GM12878 (cell line): Measurements from ENCODE around the gene KIF17. TPM values are rescaled to one million over a fixed set of nuclear protein-coding genes. Genes with fewer than 3 reads are reported as not detected.

Experiments used
- ATAC-seq: fragments of 200-7000 bp; cut with Tn5 transposase; 3 replicates; pipeline ENCODE4 v1.9.1; 2020; ENCODE audit warnings: mild to moderate bottlenecking, moderate library complexity
- BruUV-seq: library from RNA; stranded (reverse); fragments of 400-500 nt; replicated peaks from 2 replicates; lab custom pipeline; 2021; lab: Mats Ljungman, UMichigan
- CTCF ChIA-PET: fragments of 300-600 bp; sonication (Branson Sonifier 250); formaldehyde crosslinking; extraction: SDS; loops from one replicate; lab custom pipeline; 2021; ENCODE audit warnings: inconsistent platforms; lab: Yijun Ruan, JAX
- POLR2A ChIA-PET: fragments of 350-600 bp; formaldehyde crosslinking; extraction: SDS; loops from one replicate; lab custom pipeline; 2021; ENCODE audit warnings: inconsistent platforms; lab: Charles Lee
- RAD21 ChIA-PET: fragments of 300-600 bp; sonication (Branson Sonifier 250); formaldehyde crosslinking; loops from one replicate; lab custom pipeline; 2023; ENCODE audit warnings: antibody characterized with exemption; ENCODE audit not compliant: unreplicated experiment; lab: Charles Lee
- SMC1A ChIA-PET: fragments of 300-600 bp; sonication (Branson Sonifier 250); formaldehyde crosslinking; loops from one replicate; lab custom pipeline; 2023; ENCODE audit not compliant: unreplicated experiment, uncharacterized antibody; lab: Charles Lee
- DNase-seq: peaks from one replicate; pipeline ENCODE4 v3.0.0-alpha.2; 2011; ENCODE audit warnings: low read depth, low spot score
- FAIRE-seq: peaks from 3 replicates; lab custom pipeline; 2011; peaks lifted over from hg19 to GRCh38; lab: Jason Lieb, UNC
- H2AFZ ChIP-seq: 2 replicates; pipeline ENCODE4 v1.6.0; 2011; ENCODE audit warnings: low read depth, low read length, control low read depth; ENCODE audit not compliant: control insufficient read depth
- H3K27ac ChIP-seq: 2 replicates; pipeline ENCODE4 v1.5.1; 2011; ENCODE audit warnings: control low read depth; ENCODE audit not compliant: control insufficient read depth, insufficient read depth
- H3K27me3 ChIP-seq, 2 experiments: replicated peaks in 1 of 2; 2 replicates each; pipeline versions ENCODE4 v1.6.0 to v1.6.1; 2011; ENCODE audit warnings: low read length in 1 of 2; ENCODE audit not compliant: control insufficient read depth in 2 of 2, insufficient read depth in 2 of 2
- H3K36me3 ChIP-seq, 2 experiments: 2 replicates each; pipeline ENCODE4 v1.5.1; 2011; ENCODE audit warnings: low read length in 1 of 2; ENCODE audit not compliant: control insufficient read depth in 2 of 2, insufficient read depth in 2 of 2
- H3K4me1 ChIP-seq: 2 replicates; pipeline ENCODE4 v1.6.1; 2011; ENCODE audit warnings: mild to moderate bottlenecking, low read length, moderate library complexity, mixed read lengths; ENCODE audit not compliant: control insufficient read depth, insufficient read depth
- H3K4me2 ChIP-seq: 2 replicates; pipeline ENCODE4 v1.6.0; 2011; ENCODE audit warnings: control low read depth; ENCODE audit not compliant: control insufficient read depth, insufficient read depth
- H3K4me3 ChIP-seq: fragments of 200-600 bp; sonication (generic); 2 replicates; pipeline ENCODE4 v1.5.1; 2016
- H3K79me2 ChIP-seq: 2 replicates; pipeline ENCODE4 v1.6.0; 2011; ENCODE audit warnings: low read length; ENCODE audit not compliant: control insufficient read depth, insufficient read depth
- H3K9ac ChIP-seq: 2 replicates; pipeline ENCODE4 v1.8.0; 2011; ENCODE audit warnings: low read length, control low read depth, mixed read lengths; ENCODE audit not compliant: control insufficient read depth, insufficient read depth
- H3K9me3 ChIP-seq: replicated peaks from 3 replicates; pipeline ENCODE4 v1.5.1; 2011; ENCODE audit warnings: mild to moderate bottlenecking, low read length; ENCODE audit not compliant: control insufficient read depth, insufficient read depth
- H4K20me1 ChIP-seq: 2 replicates; pipeline ENCODE4 v1.6.0; 2011; ENCODE audit not compliant: control insufficient read depth, insufficient read depth
- BCL3 ChIP-seq: IDR thresholded peaks from 2 replicates; pipeline ENCODE4 v1.6.1; 2011; ENCODE audit warnings: borderline replicate concordance, low read depth, mild to moderate bottlenecking, moderate library complexity, low read length; ENCODE audit not compliant: insufficient read depth, poor library complexity, severe bottlenecking
- BMI1 ChIP-seq: fragments of 450-650 bp; IDR thresholded peaks from 2 replicates; pipeline ENCODE4 v1.6.1; 2016; ENCODE audit warnings: mild to moderate bottlenecking, moderate library complexity, borderline replicate concordance
- ESRRA ChIP-seq: IDR thresholded peaks from 2 replicates; pipeline ENCODE4 v1.6.1; 2012; ENCODE audit warnings: mild to moderate bottlenecking, low read length, improper control_type of control experiment
- FOXM1 ChIP-seq: IDR thresholded peaks from 2 replicates; pipeline ENCODE4 v1.6.1; 2012; ENCODE audit warnings: low read depth, mild to moderate bottlenecking, inconsistent platforms, low read length, moderate library complexity
- JUNB ChIP-seq: IDR thresholded peaks from 2 replicates; pipeline ENCODE4 v1.6.1; 2016; ENCODE audit warnings: antibody characterized with exemption, mild to moderate bottlenecking
- MEF2B ChIP-seq: fragments of 450-650 bp; IDR thresholded peaks from 2 replicates; pipeline ENCODE4 v1.6.1; 2018; ENCODE audit warnings: mild to moderate bottlenecking, moderate library complexity; ENCODE audit not compliant: partially characterized antibody, poor library complexity, severe bottlenecking
- MYB ChIP-seq: fragments of 150-350 bp; IDR thresholded peaks from 2 replicates; pipeline ENCODE4 v1.6.1; 2014; ENCODE audit warnings: mild to moderate bottlenecking, low read depth, low read length, borderline replicate concordance
- NFXL1 ChIP-seq: fragments of 450-650 bp; IDR thresholded peaks from 2 replicates; pipeline ENCODE4 v1.6.1; 2017; ENCODE audit warnings: antibody characterized with exemption, mild to moderate bottlenecking, borderline replicate concordance
- NFYA ChIP-seq: IDR thresholded peaks from 2 replicates; pipeline ENCODE4 v1.6.1; 2011; ENCODE audit warnings: low read depth, mild to moderate bottlenecking, low read length, improper control_type of control experiment, borderline replicate concordance
- NR2C2 ChIP-seq: IDR thresholded peaks from 2 replicates; pipeline ENCODE4 v1.6.1; 2011; ENCODE audit warnings: borderline replicate concordance, low read depth; ENCODE audit not compliant: control insufficient read depth, insufficient read length
- PBX3 ChIP-seq: IDR thresholded peaks from 2 replicates; pipeline ENCODE4 v1.6.1; 2011; ENCODE audit warnings: mild to moderate bottlenecking, low read depth, low read length, moderate library complexity; ENCODE audit not compliant: insufficient replicate concordance
- RBBP5 ChIP-seq: fragments of 200-600 bp; sonication (generic); conservative IDR thresholded peaks from 2 replicates; pipeline ENCODE4 v1.6.1; 2016
- SIX5 ChIP-seq: IDR thresholded peaks from 2 replicates; pipeline ENCODE4 v1.6.1; 2011; ENCODE audit warnings: mild to moderate bottlenecking, low read depth, low read length, moderate library complexity; ENCODE audit not compliant: severe bottlenecking
- SMAD1 ChIP-seq: fragments of 450-650 bp; IDR thresholded peaks from 2 replicates; pipeline ENCODE4 v1.6.1; 2018; ENCODE audit warnings: mild to moderate bottlenecking, low read depth; ENCODE audit not compliant: partially characterized antibody
- SUZ12 ChIP-seq: fragments of 200-600 bp; sonication (generic); IDR thresholded peaks from one replicate; pipeline ENCODE4 v1.6.1; 2018; ENCODE audit warnings: antibody characterized with exemption, mild to moderate bottlenecking; ENCODE audit not compliant: unreplicated experiment
- ZNF207 ChIP-seq: fragments of 450-650 bp; IDR thresholded peaks from 2 replicates; pipeline ENCODE4 v1.6.1; 2014; ENCODE audit warnings: antibody characterized with exemption, mild to moderate bottlenecking, borderline replicate concordance
- WGBS: methylation state at CpG from one replicate; pipeline ENCODE4 v1.1.6; 2016; ENCODE audit warnings: low lambda C conversion rate; ENCODE audit not compliant: insufficient replicate concordance, insufficient coverage; ENCODE audit errors: missing lambda C conversion rate; 5-methylcytosine and 5-hydroxymethylcytosine counted together
- in situ Hi-C: fragments of 300-500 bp; cut with MboI; formaldehyde crosslinking; loops from 9 replicates; pipeline ENCODE4 v1.14.3; 2018; ENCODE audit warnings: mixed read lengths
- intact Hi-C: fragments of 100-400 bp; cut with micrococcal nuclease; formaldehyde crosslinking; loops from one replicate; pipeline ENCODE4 v1.14.2; 2022; ENCODE audit not compliant: unreplicated experiment
- polyA plus RNA-seq, 11 experiments: library from polyadenylated mRNA; depleted of rRNA in 4 of 11; unstranded in 6 of 11; stranded (reverse) in 5 of 11; fragments of >200 nt; fragmentation: Nextera tagmentation in 4 of 11; fragmentation: Illumina TruSeq in 1 of 11; extraction: Ambion mirVana in 4 of 11; extraction: Trizol in 1 of 11; gene quantifications; 1 replicate in 1 of 11; 2 replicates in 10 of 11; pipeline versions ENCODE4 v1.2.1 to v1.2.3, GENCODE V29; 2011 to 2016; ENCODE audit warnings: inconsistent platforms in 2 of 11, missing spikeins in 2 of 11, low read depth in 1 of 11
- total RNA-seq, 4 experiments: library from RNA; depleted of rRNA in 3 of 4; stranded (reverse); fragments of >200 nt in 3 of 4; fragmentation: Illumina TruSeq in 1 of 4; extraction: Trizol in 1 of 4; gene quantifications; 2 replicates each; pipeline versions ENCODE4 v1.2.1 to v1.2.3, GENCODE V29; 2013 to 2021

Gene KIF17
- total and polyA plus RNA-seq, 10 of the 15 experiments (the other 5 are each of a cell fraction or from before 2014, with no cell fraction given): 0.01 to 0.10 (median 0.03) TPM; not detected in 7

- H4K20me1 ChIP-seq: no peaks in the 10 kb centered on the region
- H3K79me2 ChIP-seq: no peaks in the 10 kb centered on the region
- ChIA-PET RAD21 (interaction anchor here (1.4 kb wide), 1 partner anchor 501 kb away, joined by 3 read pairs; no protein-coding TSS in a partner anchor), POLR2A (interaction anchor here (0.6 kb wide), 1 partner anchor 155 kb away, joined by 4 read pairs; no protein-coding TSS in a partner anchor), CTCF (interaction anchor here (0.7 to 4.6 kb wide), 3 partner anchors 40 to 498 kb away, joined by 3 to 120 read pairs (median 3); no protein-coding TSS in a partner anchor), SMC1A (no interaction called here)
- BruUV-seq: no TSS peak
- H3K9me3 ChIP-seq: no peaks in the 10 kb centered on the region
- ATAC-seq: no peak
- no peak overlapping the region for H2AFZ ChIP-seq
- no peak for DNase-seq
- WGBS: 4% methylated on average over 2 of the region's 2 CpGs
- peaks cover 6% of the 10 kb centered on the region for H3K4me1 ChIP-seq
- TF ChIP-seq ESRRA (no peak), JUNB (no peak), MYB (no peak), NFYA (no peak), BCL3 (no peak), RBBP5 (no peak)
- H3K27me3 ChIP-seq: no peaks in the 10 kb centered on the region
- H3K36me3 ChIP-seq: no peaks in the 10 kb centered on the region
- intact Hi-C loops: loop anchor here (10.0 kb wide), 1 partner anchor 291 kb away; no protein-coding TSS in a partner anchor
- no peak overlapping the region for H3K9ac ChIP-seq
- H3K4me3 ChIP-seq: no peak overlapping the region
- no peak overlapping the region for H3K27ac ChIP-seq
- no peak overlapping the region for H3K4me2 ChIP-seq
- no peak for FAIRE-seq
- in situ Hi-C loops: no loop called here
These were observed 24.2 kb downstream of the KIF17 start for GRCh38 chr1:20693623-20694022.

GRCh38 chr1:20691872-20692271 lies 25.9 kb downstream of the KIF17 start:
- no TSS peak for BruUV-seq
- in situ Hi-C loops: no loop called here
- POLR2A ChIA-PET: no interaction called here
- no peak for TF ChIP-seq SMAD1
- no peak for TF ChIP-seq NFXL1
- no peak for TF ChIP-seq SIX5
- TF ChIP-seq PBX3: no peak
- TF ChIP-seq SUZ12: no peak
- no peak for TF ChIP-seq FOXM1
- TF ChIP-seq NR2C2: no peak
- no peak for TF ChIP-seq ZNF207
- no peak for TF ChIP-seq MEF2B
- TF ChIP-seq BMI1: no peak

More at GRCh38 chr1:20691872-20692271, 25.9 kb downstream of the KIF17 start:
- Histone ChIP-seq H3K27me3 (no peaks in the 10 kb centered on the region), H3K36me3 (no peaks in the 10 kb centered on the region), H3K79me2 (no peaks in the 10 kb centered on the region), H3K4me1 (peaks cover 4% of the 10 kb centered on the region), H3K9me3 (no peaks in the 10 kb centered on the region), H2AFZ (no peak overlapping the region), H3K9ac (no peak overlapping the region), H4K20me1 (no peaks in the 10 kb centered on the region), H3K4me3 (no peak overlapping the region), H3K4me2 (no peak overlapping the region), H3K27ac (no peak overlapping the region)
- ATAC-seq (no peak), FAIRE-seq (no peak), DNase-seq (no peak)
- intact Hi-C loops: loop anchor here (10.0 kb wide), 1 partner anchor 293 kb away; no protein-coding TSS in a partner anchor
- ChIA-PET CTCF (no interaction called here), RAD21 (no interaction called here), SMC1A (interaction anchor here (1.1 kb wide), 1 partner anchor 516 kb away, joined by 4 read pairs; no protein-coding TSS in a partner anchor)
- 0% methylated on average over 1 of the region's 1 CpG for WGBS
